Liver (tissue), 9 donors: ENCODE measurements around the gene UPK1A. TPM values are rescaled to one million over a fixed set of nuclear protein-coding genes. Genes with fewer than 3 reads are reported as not detected.
A peak's percentile ranks its signal among the peaks of the same experiment; 100 is the strongest.

Experiments used
- DNase-seq: peaks from one replicate; pipeline ENCODE4 v3.0.0-alpha.2; 2017; ENCODE audit warnings: low spot score
- H3K27ac ChIP-seq, 2 donors: one replicate each; pipeline ENCODE4 v1.7.0; 2013; ENCODE audit warnings: inconsistent platforms in 2 of 2, low read length in 2 of 2, control low read depth in 1 of 2, low read depth in 1 of 2, mild to moderate bottlenecking in 1 of 2
- H3K27me3 ChIP-seq, 4 donors: one replicate each; pipeline versions ENCODE4 v1.6.1 to v1.7.0; 2013; ENCODE audit warnings: low read length in 3 of 4, inconsistent platforms in 1 of 4, mild to moderate bottlenecking in 1 of 4, moderate library complexity in 1 of 4; ENCODE audit not compliant: control insufficient read depth in 4 of 4, insufficient read depth in 4 of 4
- H3K36me3 ChIP-seq, 4 donors: one replicate each; pipeline versions ENCODE4 v1.6.1 to v1.7.0; 2013; ENCODE audit warnings: low read length in 3 of 4, mild to moderate bottlenecking in 3 of 4, low read depth in 1 of 4, moderate library complexity in 1 of 4; ENCODE audit not compliant: control insufficient read depth in 4 of 4, insufficient read depth in 3 of 4
- H3K4me1 ChIP-seq, 4 donors: one replicate each; pipeline versions ENCODE4 v1.6.1 to v1.7.0; 2013; ENCODE audit warnings: low read length in 3 of 4, mild to moderate bottlenecking in 3 of 4, moderate library complexity in 1 of 4; ENCODE audit not compliant: control insufficient read depth in 4 of 4, insufficient read depth in 4 of 4
- H3K4me3 ChIP-seq, 3 donors: one replicate each; pipeline versions ENCODE4 v1.6.1 to v1.7.0; 2013; ENCODE audit warnings: low read length in 3 of 3, control low read depth in 1 of 3, low read depth in 1 of 3, mild to moderate bottlenecking in 1 of 3
- H3K9ac ChIP-seq, 2 donors: one replicate each; pipeline ENCODE4 v1.7.0; 2013; ENCODE audit warnings: low read length in 2 of 2, mild to moderate bottlenecking in 2 of 2, moderate library complexity in 2 of 2, control low read depth in 1 of 2, low read depth in 1 of 2
- H3K9me3 ChIP-seq, 4 donors: one replicate each; pipeline versions ENCODE4 v1.6.1 to v1.7.0; 2013; ENCODE audit warnings: low read length in 3 of 4; ENCODE audit not compliant: control insufficient read depth in 4 of 4
- ATF3 ChIP-seq: IDR thresholded peaks from 2 replicates; pipeline ENCODE4 v1.6.1; 2016; ENCODE audit warnings: antibody characterized with exemption
- EGR1 ChIP-seq, 2 donors: IDR thresholded peaks; 2 replicates each; pipeline ENCODE4 v1.6.1; 2016 to 2018; ENCODE audit warnings: antibody characterized with exemption in 2 of 2, low read depth in 2 of 2
- FOXA1 ChIP-seq: IDR thresholded peaks from 2 replicates; pipeline ENCODE4 v1.6.1; 2016; ENCODE audit warnings: antibody characterized with exemption
- FOXA2 ChIP-seq: IDR thresholded peaks from 2 replicates; pipeline ENCODE4 v1.6.1; 2016; ENCODE audit warnings: antibody characterized with exemption
- GABPA ChIP-seq, 2 donors: IDR thresholded peaks in 1 of 2; conservative IDR thresholded peaks in 1 of 2; 2 replicates each; pipeline ENCODE4 v1.6.1; 2016; ENCODE audit warnings: antibody characterized with exemption in 2 of 2, mild to moderate bottlenecking in 1 of 2, moderate library complexity in 1 of 2
- HNF4A ChIP-seq, 2 donors: conservative IDR thresholded peaks; 2 replicates each; pipeline ENCODE4 v1.6.1; 2016; ENCODE audit warnings: antibody characterized with exemption in 2 of 2, mild to moderate bottlenecking in 2 of 2
- HNF4G ChIP-seq: IDR thresholded peaks from 2 replicates; pipeline ENCODE4 v1.6.1; 2016; ENCODE audit warnings: antibody characterized with exemption
- JUND ChIP-seq, 2 donors: IDR thresholded peaks; 2 replicates each; pipeline ENCODE4 v1.6.1; 2016; ENCODE audit warnings: antibody characterized with exemption in 2 of 2
- NR2F2 ChIP-seq: IDR thresholded peaks from 2 replicates; pipeline ENCODE4 v1.6.1; 2016; ENCODE audit warnings: antibody characterized with exemption
- RAD21 ChIP-seq, 2 donors: IDR thresholded peaks; 2 replicates each; pipeline ENCODE4 v1.6.1; 2016; ENCODE audit warnings: antibody characterized with exemption in 2 of 2, mild to moderate bottlenecking in 2 of 2
- RXRA ChIP-seq, 2 donors: IDR thresholded peaks; 2 replicates each; pipeline ENCODE4 v1.6.1; 2017 to 2018; ENCODE audit warnings: antibody characterized with exemption in 2 of 2, mild to moderate bottlenecking in 1 of 2
- SP1 ChIP-seq: IDR thresholded peaks from 2 replicates; pipeline ENCODE4 v1.6.1; 2018; ENCODE audit warnings: antibody characterized with exemption, mild to moderate bottlenecking
- TAF1 ChIP-seq: conservative IDR thresholded peaks from 2 replicates; pipeline ENCODE4 v1.6.1; 2016; ENCODE audit warnings: antibody characterized with exemption, mild to moderate bottlenecking
- YY1 ChIP-seq: IDR thresholded peaks from 2 replicates; pipeline ENCODE4 v1.6.1; 2016; ENCODE audit warnings: antibody characterized with exemption, mild to moderate bottlenecking
- WGBS: extraction: QIAGEN DNeasy Blood & Tissue Kit; methylation state at CpG from one replicate; pipeline ENCODE4 v1.1.7; 2013; 5-methylcytosine and 5-hydroxymethylcytosine counted together
- polyA plus RNA-seq, 2 donors: library from polyadenylated mRNA; stranded (reverse) in 1 of 2; unstranded in 1 of 2; fragments of 200-250 nt in 1 of 2; fragments of >200 nt in 1 of 2; fragmentation: Nextera tagmentation in 1 of 2; extraction: Ambion mirVana in 1 of 2; gene quantifications; one replicate each; pipeline versions ENCODE4 v1.2.1 to v1.2.3, GENCODE V29; 2013 to 2015
- total RNA-seq, 2 donors: library from RNA; depleted of rRNA; stranded (reverse); fragments of >200 nt; gene quantifications; one replicate each; pipeline ENCODE4 v1.2.3, GENCODE V29; 2014
- TF ChIP-seq, protein P1 (sequence below): fragments of 150-350 bp; IDR thresholded peaks from 2 replicates; pipeline ENCODE4 v1.5.1; 2017; ENCODE audit warnings: improper control_type of control experiment, low read depth, low read length; ENCODE audit not compliant: missing input control
- TF ChIP-seq, protein P2 (sequence below): IDR thresholded peaks from 2 replicates; pipeline ENCODE4 v1.6.1; 2016; ENCODE audit warnings: antibody characterized with exemption
- TF ChIP-seq, protein P3 (sequence below): IDR thresholded peaks from 2 replicates; pipeline ENCODE4 v1.6.1; 2016; ENCODE audit warnings: antibody characterized with exemption
- TF ChIP-seq, protein P4 (sequence below): IDR thresholded peaks from 2 replicates; pipeline ENCODE4 v1.6.1; 2016; ENCODE audit warnings: antibody characterized with exemption, mild to moderate bottlenecking
- donor health status: healthy.
- donor health status: healthy.
- donor health status: healthy.
- donor health status: healthy.
- donor health status: healthy.

UPK1A gene
- total and polyA plus RNA-seq, 4 donors = 0.10 to 0.56 TPM; not detected in 2

DNA sequence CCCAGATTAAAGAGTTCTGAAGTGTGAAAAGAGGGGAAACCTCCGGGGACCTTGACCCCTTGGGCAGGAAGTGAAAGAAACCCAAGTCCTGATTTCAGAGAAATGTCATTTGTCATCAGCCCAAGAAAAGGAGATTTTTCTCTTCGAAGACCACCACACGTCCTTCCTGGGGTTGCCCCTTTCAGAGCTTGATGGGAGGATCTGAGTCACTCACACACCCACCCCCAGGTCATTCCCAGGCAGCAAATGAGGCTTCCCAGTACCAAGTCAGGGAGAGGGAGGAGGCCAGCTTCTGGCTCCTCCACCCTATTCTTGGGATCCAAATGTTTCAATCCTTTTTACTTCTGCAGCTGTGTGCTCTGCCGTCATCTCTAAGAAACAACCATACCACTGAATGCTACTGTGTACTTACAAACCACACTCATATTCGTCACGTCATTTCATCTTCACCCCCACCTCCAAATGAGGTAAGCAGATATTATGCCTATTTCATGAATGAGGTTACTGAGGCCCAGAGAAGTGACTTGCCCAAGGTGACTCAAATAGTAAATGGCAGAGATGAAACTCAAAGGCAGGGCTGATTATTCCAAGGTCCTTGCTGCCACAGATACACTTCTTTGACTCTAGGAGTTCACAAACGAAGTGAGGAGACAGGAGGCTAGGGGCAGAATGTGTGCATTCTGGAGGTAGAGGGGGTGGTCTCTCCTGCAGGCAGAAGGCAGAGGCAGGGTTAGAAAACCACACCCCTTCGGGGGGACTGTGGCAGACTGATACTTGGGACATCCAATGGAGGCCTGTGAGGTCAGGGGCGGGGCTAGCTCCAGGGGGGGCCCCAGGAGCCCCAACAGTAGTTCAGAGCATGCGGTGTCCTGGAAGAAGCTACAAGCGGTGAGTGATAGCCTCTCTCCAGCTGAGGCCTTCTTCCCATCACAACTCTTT lies 46.5 kb downstream of the UPK1A start:
- H3K36me3 ChIP-seq = no peaks in the 10 kb centered on the region
- H3K27ac ChIP-seq = no peak overlapping the region
- no peak overlapping the region for H3K4me3 ChIP-seq
- no peak for TF ChIP-seq GABPA (IDR thresholded peaks at IDR 0.05 in 1 of 2, conservative IDR thresholded peaks at IDR 0.05 in 1 of 2)
- TF ChIP-seq, protein P1, sequence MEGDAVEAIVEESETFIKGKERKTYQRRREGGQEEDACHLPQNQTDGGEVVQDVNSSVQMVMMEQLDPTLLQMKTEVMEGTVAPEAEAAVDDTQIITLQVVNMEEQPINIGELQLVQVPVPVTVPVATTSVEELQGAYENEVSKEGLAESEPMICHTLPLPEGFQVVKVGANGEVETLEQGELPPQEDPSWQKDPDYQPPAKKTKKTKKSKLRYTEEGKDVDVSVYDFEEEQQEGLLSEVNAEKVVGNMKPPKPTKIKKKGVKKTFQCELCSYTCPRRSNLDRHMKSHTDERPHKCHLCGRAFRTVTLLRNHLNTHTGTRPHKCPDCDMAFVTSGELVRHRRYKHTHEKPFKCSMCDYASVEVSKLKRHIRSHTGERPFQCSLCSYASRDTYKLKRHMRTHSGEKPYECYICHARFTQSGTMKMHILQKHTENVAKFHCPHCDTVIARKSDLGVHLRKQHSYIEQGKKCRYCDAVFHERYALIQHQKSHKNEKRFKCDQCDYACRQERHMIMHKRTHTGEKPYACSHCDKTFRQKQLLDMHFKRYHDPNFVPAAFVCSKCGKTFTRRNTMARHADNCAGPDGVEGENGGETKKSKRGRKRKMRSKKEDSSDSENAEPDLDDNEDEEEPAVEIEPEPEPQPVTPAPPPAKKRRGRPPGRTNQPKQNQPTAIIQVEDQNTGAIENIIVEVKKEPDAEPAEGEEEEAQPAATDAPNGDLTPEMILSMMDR = no peak
- no peak for TF ChIP-seq SP1
- TF ChIP-seq FOXA2 = no peak
- TF ChIP-seq RXRA (IDR thresholded peaks at IDR 0.05) = no peak
- no peak for TF ChIP-seq HNF4A (conservative IDR thresholded peaks at IDR 0.05)
- no peak for TF ChIP-seq RAD21 (IDR thresholded peaks at IDR 0.05)
- TF ChIP-seq, protein P2, sequence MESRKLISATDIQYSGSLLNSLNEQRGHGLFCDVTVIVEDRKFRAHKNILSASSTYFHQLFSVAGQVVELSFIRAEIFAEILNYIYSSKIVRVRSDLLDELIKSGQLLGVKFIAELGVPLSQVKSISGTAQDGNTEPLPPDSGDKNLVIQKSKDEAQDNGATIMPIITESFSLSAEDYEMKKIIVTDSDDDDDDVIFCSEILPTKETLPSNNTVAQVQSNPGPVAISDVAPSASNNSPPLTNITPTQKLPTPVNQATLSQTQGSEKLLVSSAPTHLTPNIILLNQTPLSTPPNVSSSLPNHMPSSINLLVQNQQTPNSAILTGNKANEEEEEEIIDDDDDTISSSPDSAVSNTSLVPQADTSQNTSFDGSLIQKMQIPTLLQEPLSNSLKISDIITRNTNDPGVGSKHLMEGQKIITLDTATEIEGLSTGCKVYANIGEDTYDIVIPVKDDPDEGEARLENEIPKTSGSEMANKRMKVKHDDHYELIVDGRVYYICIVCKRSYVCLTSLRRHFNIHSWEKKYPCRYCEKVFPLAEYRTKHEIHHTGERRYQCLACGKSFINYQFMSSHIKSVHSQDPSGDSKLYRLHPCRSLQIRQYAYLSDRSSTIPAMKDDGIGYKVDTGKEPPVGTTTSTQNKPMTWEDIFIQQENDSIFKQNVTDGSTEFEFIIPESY = no peak
- TF ChIP-seq EGR1 (IDR thresholded peaks at IDR 0.05; ENCODE audit: low read depth in 2 of 2) = no peak
- no peak for TF ChIP-seq YY1
- TF ChIP-seq HNF4G = no peak
- TF ChIP-seq JUND (IDR thresholded peaks at IDR 0.05) = no peak
- TF ChIP-seq FOXA1 = no peak
- TF ChIP-seq NR2F2 = no peak
- TF ChIP-seq, protein P3, sequence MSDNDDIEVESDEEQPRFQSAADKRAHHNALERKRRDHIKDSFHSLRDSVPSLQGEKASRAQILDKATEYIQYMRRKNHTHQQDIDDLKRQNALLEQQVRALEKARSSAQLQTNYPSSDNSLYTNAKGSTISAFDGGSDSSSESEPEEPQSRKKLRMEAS = no peak
- no peak for TF ChIP-seq ATF3
- TF ChIP-seq TAF1 = no peak
- TF ChIP-seq, protein P4, sequence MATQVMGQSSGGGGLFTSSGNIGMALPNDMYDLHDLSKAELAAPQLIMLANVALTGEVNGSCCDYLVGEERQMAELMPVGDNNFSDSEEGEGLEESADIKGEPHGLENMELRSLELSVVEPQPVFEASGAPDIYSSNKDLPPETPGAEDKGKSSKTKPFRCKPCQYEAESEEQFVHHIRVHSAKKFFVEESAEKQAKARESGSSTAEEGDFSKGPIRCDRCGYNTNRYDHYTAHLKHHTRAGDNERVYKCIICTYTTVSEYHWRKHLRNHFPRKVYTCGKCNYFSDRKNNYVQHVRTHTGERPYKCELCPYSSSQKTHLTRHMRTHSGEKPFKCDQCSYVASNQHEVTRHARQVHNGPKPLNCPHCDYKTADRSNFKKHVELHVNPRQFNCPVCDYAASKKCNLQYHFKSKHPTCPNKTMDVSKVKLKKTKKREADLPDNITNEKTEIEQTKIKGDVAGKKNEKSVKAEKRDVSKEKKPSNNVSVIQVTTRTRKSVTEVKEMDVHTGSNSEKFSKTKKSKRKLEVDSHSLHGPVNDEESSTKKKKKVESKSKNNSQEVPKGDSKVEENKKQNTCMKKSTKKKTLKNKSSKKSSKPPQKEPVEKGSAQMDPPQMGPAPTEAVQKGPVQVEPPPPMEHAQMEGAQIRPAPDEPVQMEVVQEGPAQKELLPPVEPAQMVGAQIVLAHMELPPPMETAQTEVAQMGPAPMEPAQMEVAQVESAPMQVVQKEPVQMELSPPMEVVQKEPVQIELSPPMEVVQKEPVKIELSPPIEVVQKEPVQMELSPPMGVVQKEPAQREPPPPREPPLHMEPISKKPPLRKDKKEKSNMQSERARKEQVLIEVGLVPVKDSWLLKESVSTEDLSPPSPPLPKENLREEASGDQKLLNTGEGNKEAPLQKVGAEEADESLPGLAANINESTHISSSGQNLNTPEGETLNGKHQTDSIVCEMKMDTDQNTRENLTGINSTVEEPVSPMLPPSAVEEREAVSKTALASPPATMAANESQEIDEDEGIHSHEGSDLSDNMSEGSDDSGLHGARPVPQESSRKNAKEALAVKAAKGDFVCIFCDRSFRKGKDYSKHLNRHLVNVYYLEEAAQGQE = no peak
- H3K27me3 ChIP-seq = no peaks in the 10 kb centered on the region
- no peaks in the 10 kb centered on the region for H3K9me3 ChIP-seq
- H3K4me1 ChIP-seq = peaks cover 5 to 15% (median 8%) of the 10 kb centered on the region in 4 donors
- 76% methylated on average over 11 of the region's 11 CpGs for WGBS
- DNase-seq = peak; percentile 58
- no peak overlapping the region for H3K9ac ChIP-seq
